ENCODE measurements around the gene PARP14. TPM values are rescaled to one million over a fixed set of nuclear protein-coding genes. Genes with fewer than 3 reads are reported as not detected.

Gene PARP14
- total RNA-seq, 1 experiment from 2014 or later = 15.5 TPM

DNA sequence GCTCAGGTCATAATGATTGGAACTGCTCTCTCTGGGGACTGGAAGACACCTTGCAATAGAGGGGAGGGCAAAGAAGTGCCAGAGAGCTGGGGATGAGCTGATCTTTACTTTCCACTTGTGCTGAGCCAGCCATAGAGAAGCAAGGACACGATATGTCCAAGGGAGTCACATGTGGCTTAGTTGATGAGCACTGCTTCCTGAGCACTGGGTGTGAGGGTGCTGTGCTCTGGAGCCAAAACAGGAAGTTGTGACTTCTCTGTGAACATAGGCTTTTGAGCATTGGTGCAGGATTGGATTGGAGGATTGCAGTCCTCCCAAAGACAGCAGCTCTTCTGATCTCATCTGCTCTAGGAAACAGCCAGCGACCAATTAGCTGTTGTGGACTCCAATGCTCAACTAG, 6.7 kb downstream of the PARP14 start:
- CTCF ChIA-PET = interaction anchor here (0.9 to 2.0 kb wide), 5 partner anchors 8 to 229 kb away, joined by 4 to 7 read pairs (median 5); no protein-coding TSS in a partner anchor
- H3K4me3 Mint-ChIP-seq (ENCODE audit: unreplicated experiment) = no peak overlapping the region
- no peaks in the 10 kb centered on the region for H3K27me3 Mint-ChIP-seq (ENCODE audit: insufficient read depth, unreplicated experiment)
- H3K4me1 Mint-ChIP-seq (ENCODE audit: insufficient read depth, unreplicated experiment) = peaks cover 13% of the 10 kb centered on the region
- H3K27ac Mint-ChIP-seq (ENCODE audit: low read depth, unreplicated experiment) = no peak overlapping the region
- POLR2A ChIA-PET = no interaction called here
- no peaks in the 10 kb centered on the region for H3K9me3 Mint-ChIP-seq (ENCODE audit: unreplicated experiment)
- intact Hi-C loops (cut with micrococcal nuclease) = no loop called here
- TF ChIP-seq, protein P1, sequence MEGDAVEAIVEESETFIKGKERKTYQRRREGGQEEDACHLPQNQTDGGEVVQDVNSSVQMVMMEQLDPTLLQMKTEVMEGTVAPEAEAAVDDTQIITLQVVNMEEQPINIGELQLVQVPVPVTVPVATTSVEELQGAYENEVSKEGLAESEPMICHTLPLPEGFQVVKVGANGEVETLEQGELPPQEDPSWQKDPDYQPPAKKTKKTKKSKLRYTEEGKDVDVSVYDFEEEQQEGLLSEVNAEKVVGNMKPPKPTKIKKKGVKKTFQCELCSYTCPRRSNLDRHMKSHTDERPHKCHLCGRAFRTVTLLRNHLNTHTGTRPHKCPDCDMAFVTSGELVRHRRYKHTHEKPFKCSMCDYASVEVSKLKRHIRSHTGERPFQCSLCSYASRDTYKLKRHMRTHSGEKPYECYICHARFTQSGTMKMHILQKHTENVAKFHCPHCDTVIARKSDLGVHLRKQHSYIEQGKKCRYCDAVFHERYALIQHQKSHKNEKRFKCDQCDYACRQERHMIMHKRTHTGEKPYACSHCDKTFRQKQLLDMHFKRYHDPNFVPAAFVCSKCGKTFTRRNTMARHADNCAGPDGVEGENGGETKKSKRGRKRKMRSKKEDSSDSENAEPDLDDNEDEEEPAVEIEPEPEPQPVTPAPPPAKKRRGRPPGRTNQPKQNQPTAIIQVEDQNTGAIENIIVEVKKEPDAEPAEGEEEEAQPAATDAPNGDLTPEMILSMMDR (IDR thresholded peaks at IDR 0.05; ENCODE audit: unreplicated experiment) = no peak
- H3K36me3 Mint-ChIP-seq (ENCODE audit: insufficient read depth, unreplicated experiment) = peaks cover 22% of the 10 kb centered on the region
- BruUV-seq (replicated peaks) = no TSS peak
- no peak for DNase-seq (ENCODE audit: unreplicated experiment)

DNA sequence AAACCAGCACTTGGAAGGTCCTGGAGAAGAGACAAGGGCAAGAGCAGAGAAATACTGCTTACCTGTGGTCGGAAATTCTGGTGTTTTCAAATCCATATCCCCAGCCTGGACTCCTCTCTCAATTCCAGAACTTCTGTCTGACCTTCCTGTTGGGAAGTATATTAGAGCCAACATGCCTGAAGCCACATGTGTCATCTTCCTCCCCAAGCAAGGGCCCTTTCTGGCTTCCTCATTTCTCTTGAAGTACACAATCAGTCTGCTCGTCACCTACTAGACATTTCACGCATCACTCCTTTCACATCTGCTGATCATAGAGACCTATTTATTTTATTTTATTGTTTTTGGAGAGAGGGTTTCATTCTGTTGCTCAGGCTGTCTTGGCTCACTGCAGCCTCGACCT, 8.4 kb downstream of the PARP14 start:
- peaks cover 38% of the 10 kb centered on the region for H3K36me3 Mint-ChIP-seq (ENCODE audit: insufficient read depth, unreplicated experiment)
- H3K27ac Mint-ChIP-seq (ENCODE audit: low read depth, unreplicated experiment) = no peak overlapping the region
- BruUV-seq (replicated peaks) = no TSS peak
- intact Hi-C loops (cut with micrococcal nuclease) = no loop called here
- H3K4me3 Mint-ChIP-seq (ENCODE audit: unreplicated experiment) = no peak overlapping the region
- DNase-seq (ENCODE audit: unreplicated experiment) = peak; percentile 80
- CTCF ChIA-PET = interaction anchor here (0.7 to 2.0 kb wide), 4 partner anchors 10 to 129 kb away, joined by 3 to 7 read pairs (median 4); no protein-coding TSS in a partner anchor
- no peaks in the 10 kb centered on the region for H3K27me3 Mint-ChIP-seq (ENCODE audit: insufficient read depth, unreplicated experiment)
- POLR2A ChIA-PET = interaction anchor here (1.5 kb wide), 1 partner anchor 9 kb away, joined by 7 read pairs; the partner anchor contains the start of gene PARP14
- peaks cover 13% of the 10 kb centered on the region for H3K4me1 Mint-ChIP-seq (ENCODE audit: insufficient read depth, unreplicated experiment)
- TF ChIP-seq, protein P1 (IDR thresholded peaks at IDR 0.05; ENCODE audit: unreplicated experiment) = no peak
- no peaks in the 10 kb centered on the region for H3K9me3 Mint-ChIP-seq (ENCODE audit: unreplicated experiment)

DNA sequence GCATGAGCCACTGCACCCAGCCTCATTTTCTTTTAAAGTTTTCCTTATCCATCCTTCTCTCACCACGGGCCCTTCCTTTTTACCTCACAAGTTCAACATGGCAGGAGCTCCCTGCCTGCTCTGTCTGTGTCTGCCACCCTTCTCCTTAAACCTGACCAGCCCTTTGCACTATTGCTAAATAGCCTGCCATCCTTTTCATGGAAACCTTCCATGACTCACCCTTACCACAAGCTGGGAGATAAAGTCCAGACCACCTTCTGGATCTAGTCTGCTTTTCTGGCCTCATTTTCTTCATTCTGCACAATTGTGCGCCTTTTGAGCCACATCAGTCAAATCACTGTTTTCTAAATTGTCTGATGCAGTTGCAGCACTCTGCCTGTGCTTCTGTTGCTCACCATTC, 8.9 kb downstream of the PARP14 start:
- H3K9me3 Mint-ChIP-seq (ENCODE audit: unreplicated experiment) = no peaks in the 10 kb centered on the region
- TF ChIP-seq, protein P1 (IDR thresholded peaks at IDR 0.05; ENCODE audit: unreplicated experiment) = no peak
- ChIA-PET POLR2A (interaction anchor here (0.7 to 1.5 kb wide), 2 partner anchors 9 to 108 kb away, joined by 3 to 7 read pairs; partner anchors contain the start of gene PARP14), CTCF (interaction anchor here (0.6 to 1.0 kb wide), 4 partner anchors 26 to 1184 kb away, joined by 3 read pairs; no protein-coding TSS in a partner anchor)
- intact Hi-C loops (cut with micrococcal nuclease) = no loop called here
- H3K36me3 Mint-ChIP-seq (ENCODE audit: insufficient read depth, unreplicated experiment) = peaks cover 40% of the 10 kb centered on the region
- no peak overlapping the region for H3K27ac Mint-ChIP-seq (ENCODE audit: low read depth, unreplicated experiment)
- no peak overlapping the region for H3K4me3 Mint-ChIP-seq (ENCODE audit: unreplicated experiment)
- BruUV-seq (replicated peaks) = no TSS peak
- H3K27me3 Mint-ChIP-seq (ENCODE audit: insufficient read depth, unreplicated experiment) = no peaks in the 10 kb centered on the region
- peaks cover 13% of the 10 kb centered on the region for H3K4me1 Mint-ChIP-seq (ENCODE audit: insufficient read depth, unreplicated experiment)
- DNase-seq (ENCODE audit: unreplicated experiment) = peak; percentile 67

DNA sequence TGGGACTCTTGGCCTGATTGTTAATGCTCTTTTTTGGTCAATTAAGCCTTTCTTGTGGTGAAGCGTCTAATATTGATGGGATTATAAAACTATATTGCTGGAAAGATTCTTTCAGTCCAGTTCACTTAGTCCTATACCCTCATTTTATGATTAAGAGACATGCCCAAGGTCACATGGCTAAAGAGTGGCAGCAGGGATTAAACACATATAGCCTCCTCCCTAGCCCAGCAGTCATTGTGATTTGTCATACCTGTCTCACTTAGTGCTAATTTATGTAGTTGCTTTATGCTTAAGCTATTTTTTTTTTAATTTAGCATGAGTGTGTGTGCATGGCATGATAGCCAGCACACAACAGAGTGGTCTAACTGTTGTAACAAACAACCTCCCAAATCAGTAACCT, 9.5 kb downstream of the PARP14 start:
- TF ChIP-seq, protein P1 (IDR thresholded peaks at IDR 0.05; ENCODE audit: unreplicated experiment) = no peak
- BruUV-seq (replicated peaks) = no TSS peak
- ChIA-PET POLR2A (interaction anchor here (0.7 kb wide), 1 partner anchor 107 kb away, joined by 3 read pairs; no protein-coding TSS in a partner anchor), CTCF (interaction anchor here (0.6 kb wide), 2 partner anchors 279 to 1185 kb away, joined by 3 read pairs; no protein-coding TSS in a partner anchor)
- no peaks in the 10 kb centered on the region for H3K9me3 Mint-ChIP-seq (ENCODE audit: unreplicated experiment)
- intact Hi-C loops (cut with micrococcal nuclease) = no loop called here
- H3K27ac Mint-ChIP-seq (ENCODE audit: low read depth, unreplicated experiment) = no peak overlapping the region
- no peaks in the 10 kb centered on the region for H3K27me3 Mint-ChIP-seq (ENCODE audit: insufficient read depth, unreplicated experiment)
- DNase-seq (ENCODE audit: unreplicated experiment) = no peak
- H3K4me1 Mint-ChIP-seq (ENCODE audit: insufficient read depth, unreplicated experiment) = peaks cover 13% of the 10 kb centered on the region
- H3K36me3 Mint-ChIP-seq (ENCODE audit: insufficient read depth, unreplicated experiment) = peaks cover 39% of the 10 kb centered on the region
- H3K4me3 Mint-ChIP-seq (ENCODE audit: unreplicated experiment) = no peak overlapping the region

Measured in MCF 10A (cell line).